ENCODE results near the gene ZYX. TPM values are rescaled to one million over a fixed set of nuclear protein-coding genes. Genes with fewer than 3 reads are reported as not detected.

Gene ZYX
- total RNA-seq, 4 donors from 2014 or later: 111 to 389 (median 146) TPM

DNA sequence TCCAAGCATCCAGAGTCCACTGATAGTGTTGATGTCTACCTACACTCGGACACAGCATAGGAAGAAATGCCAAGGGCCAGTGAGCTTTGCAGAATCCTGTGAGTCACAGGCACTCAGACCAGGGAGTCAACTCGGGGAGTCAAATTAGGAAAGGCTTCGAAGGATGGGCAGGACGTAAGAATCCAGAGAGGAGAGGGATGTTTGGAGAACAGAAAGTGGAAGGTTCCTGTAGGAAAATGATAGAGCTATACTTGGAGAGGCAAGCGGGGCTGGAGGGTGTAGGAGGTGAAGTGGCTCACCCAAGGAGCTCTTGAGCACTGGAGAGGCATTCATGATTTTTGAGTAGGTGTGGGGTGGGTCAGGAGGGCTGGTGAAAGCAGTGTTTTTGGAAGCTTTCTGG lies 3.0 kb downstream of the ZYX start:
- no peak for ATAC-seq
- Histone ChIP-seq H3K36me3 (peaks cover 0 to 24% of the 10 kb centered on the region in 2 donors), H3K4me3 (peak overlapping the region in 1 of 2 donors; percentile 99), H3K9me3 (no peaks in the 10 kb centered on the region), H3K27ac (peak overlapping the region; percentile 96 to 100 (median 99)), H3K4me1 (peaks cover 0 to 83% (median 58%) of the 10 kb centered on the region in 3 donors), H3K27me3 (no peaks in the 10 kb centered on the region)
- 10 to 16% methylated on average over 2 to 5 of the region's 5 CpGs for WGBS, 2 donors (ENCODE audit: low coverage in 1 of 2)
- peak; percentile 64 for TF ChIP-seq POLR2AphosphoS5 (IDR thresholded peaks at IDR 0.05)
- TF ChIP-seq, protein P1, sequence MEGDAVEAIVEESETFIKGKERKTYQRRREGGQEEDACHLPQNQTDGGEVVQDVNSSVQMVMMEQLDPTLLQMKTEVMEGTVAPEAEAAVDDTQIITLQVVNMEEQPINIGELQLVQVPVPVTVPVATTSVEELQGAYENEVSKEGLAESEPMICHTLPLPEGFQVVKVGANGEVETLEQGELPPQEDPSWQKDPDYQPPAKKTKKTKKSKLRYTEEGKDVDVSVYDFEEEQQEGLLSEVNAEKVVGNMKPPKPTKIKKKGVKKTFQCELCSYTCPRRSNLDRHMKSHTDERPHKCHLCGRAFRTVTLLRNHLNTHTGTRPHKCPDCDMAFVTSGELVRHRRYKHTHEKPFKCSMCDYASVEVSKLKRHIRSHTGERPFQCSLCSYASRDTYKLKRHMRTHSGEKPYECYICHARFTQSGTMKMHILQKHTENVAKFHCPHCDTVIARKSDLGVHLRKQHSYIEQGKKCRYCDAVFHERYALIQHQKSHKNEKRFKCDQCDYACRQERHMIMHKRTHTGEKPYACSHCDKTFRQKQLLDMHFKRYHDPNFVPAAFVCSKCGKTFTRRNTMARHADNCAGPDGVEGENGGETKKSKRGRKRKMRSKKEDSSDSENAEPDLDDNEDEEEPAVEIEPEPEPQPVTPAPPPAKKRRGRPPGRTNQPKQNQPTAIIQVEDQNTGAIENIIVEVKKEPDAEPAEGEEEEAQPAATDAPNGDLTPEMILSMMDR (IDR thresholded peaks at IDR 0.05): no peak

DNA sequence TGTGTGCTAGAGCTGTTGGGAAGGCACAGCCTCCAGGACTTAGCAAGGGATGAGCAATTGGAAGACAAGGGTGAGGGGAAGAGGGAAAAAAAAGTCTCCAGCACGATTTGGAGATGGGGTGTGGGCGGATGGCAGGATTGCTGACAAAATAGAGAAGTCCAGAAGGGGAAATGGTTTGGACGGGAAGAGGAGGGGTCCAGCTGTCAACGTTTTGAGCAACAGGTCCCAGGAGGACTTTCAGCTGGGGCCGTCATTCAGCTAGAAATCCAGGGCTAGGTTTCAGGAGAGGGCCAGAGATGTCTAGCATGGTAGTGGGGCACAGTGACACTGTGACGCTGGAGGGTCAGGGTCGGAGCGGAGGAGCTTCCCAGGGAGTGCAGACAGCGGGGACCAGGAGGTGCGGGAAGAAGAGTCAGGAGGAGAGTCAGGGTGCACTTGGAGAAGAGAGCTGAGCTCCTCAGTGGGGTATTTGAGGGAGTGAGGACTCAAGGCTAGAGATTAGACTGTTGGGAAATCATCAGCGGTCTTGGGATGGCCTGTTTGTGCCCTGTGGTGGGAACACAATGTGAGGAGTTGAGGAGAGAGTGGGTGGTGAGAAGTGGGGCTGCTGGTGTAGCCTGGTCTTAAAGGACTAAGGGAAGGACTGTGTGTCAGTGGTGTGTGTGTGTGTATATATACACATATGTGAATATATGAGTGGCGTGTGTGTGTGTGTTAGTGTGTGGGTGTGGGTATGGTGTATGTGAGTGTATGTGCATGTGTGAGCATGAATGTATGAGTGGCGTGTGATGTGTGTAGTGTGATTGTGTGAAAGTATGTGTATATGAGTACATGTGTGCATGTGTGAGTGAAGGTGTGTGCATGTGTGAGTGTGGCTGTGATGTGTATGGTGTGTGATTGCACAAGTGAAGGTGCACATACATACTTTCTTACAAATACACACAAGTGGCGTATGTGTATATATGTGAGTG lies 3.8 kb downstream of the ZYX start:
- Histone ChIP-seq H3K36me3 (peaks cover 0 to 32% of the 10 kb centered on the region in 2 donors), H3K9me3 (no peaks in the 10 kb centered on the region), H3K4me1 (peaks cover 0 to 83% (median 58%) of the 10 kb centered on the region in 3 donors), H3K4me3 (peak overlapping the region in 1 of 2 donors; percentile 99), H3K27me3 (no peaks in the 10 kb centered on the region), H3K27ac (peak overlapping the region; percentile 96 to 100 (median 99))
- ATAC-seq: no peak
- TF ChIP-seq EP300 (IDR thresholded peaks at IDR 0.05) (no peak), POLR2A (IDR thresholded peaks at IDR 0.05) (no peak), POLR2AphosphoS5 (IDR thresholded peaks at IDR 0.05) (no peak)
- TF ChIP-seq, protein P1 (IDR thresholded peaks at IDR 0.05): no peak
- WGBS, 2 donors (ENCODE audit: low coverage in 1 of 2): 26 to 44% methylated on average over 13 to 14 of the region's 14 CpGs

DNA sequence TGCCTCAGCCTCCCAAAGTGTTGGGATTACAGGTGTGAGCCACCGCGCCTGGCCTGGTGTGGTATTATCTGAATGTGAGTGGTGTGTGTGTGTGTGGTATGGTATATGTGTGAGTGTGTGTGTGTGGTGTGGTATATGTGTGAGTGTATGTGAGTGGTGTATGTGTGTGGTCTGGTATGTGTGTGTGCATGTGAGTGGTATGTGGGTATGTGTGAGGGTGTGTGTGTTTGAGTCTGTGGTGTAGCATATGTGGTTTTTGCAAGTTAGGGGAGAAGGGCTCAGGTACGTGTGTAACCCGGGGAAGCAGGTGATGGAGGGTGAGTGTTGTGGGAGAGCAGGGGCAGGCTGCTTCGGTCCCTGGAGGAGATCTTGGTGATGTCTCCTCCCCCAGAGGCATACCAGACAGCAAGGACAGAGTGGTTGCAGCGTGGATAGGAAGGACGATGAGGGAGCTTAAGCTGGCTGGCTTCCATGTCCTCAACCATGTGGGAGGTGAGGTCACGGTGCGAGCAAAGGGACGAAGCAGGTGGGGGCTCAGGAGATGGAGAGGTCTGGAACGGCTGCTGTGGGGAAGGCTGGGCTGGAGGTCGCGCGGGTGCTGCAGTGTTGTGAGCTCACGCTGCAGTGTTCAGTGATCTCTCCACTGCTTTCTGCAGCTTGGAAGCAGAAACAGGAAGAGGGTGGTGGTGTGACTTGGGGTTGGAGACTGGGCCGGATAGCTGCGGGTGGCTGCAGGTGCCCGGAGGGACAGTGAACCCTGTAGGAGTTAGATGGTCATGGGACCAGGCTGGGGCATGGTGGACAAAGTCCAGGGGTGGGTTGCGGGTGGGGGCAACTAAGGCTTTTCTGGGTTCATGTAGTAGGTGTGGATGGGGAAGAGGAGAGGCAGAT lies 5.0 kb downstream of the ZYX start:
- WGBS, 2 donors (ENCODE audit: low coverage in 1 of 2): 22 to 29% methylated on average over 16 to 18 of the region's 19 CpGs
- peak overlapping the region; percentile 12 to 100 (median 99) for H3K27ac ChIP-seq
- peak; percentile 37 for TF ChIP-seq POLR2AphosphoS5 (IDR thresholded peaks at IDR 0.05)
- TF ChIP-seq, protein P1 (IDR thresholded peaks at IDR 0.05): no peak
- peak overlapping the region in 1 of 2 donors; percentile 27 for H3K4me3 ChIP-seq
- no peaks in the 10 kb centered on the region for H3K27me3 ChIP-seq
- peaks cover 0 to 44% of the 10 kb centered on the region in 2 donors for H3K36me3 ChIP-seq
- ATAC-seq: no peak
- H3K4me1 ChIP-seq: peaks cover 3 to 92% (median 70%) of the 10 kb centered on the region in 3 donors
- H3K9me3 ChIP-seq: no peaks in the 10 kb centered on the region

DNA sequence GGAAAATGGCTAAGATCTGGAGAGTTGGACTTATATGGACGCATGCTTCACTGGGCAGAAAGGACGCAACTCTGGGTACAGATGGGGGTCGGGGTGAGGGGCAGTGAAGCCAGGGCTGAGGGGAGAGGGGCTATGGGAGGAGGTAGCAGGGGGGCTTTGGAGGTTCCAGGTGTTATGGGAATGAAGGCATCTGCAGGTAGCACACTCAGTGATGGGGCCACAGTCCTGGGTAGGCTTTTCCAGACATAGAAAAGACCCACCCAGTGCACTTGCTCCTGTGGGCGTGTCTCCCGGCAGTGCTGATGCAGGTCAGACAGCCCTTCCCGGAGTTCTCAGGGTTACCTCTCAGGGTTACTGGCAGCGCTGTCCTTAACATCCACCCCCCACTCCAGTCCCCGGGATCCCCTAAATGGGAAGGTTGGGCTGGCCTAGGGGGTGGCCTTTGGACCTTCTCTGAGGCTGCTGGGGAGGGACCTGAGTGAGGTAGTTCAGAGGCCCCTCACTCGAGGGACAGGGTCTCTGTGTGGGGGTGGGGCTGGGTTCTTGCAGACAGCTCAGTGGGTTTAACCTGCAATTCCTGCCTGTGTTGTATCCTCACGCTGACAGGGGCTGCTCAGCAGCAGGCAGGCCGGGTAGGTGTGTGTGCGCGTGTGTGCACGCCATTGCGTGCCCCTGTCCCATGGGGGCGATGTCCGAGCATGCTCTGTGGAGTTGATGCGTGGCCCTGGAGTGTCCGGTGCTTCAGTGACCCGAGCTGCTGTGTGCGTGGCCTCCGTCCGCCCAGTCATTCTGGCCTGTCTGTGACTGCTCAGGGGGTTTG lies 6.2 kb downstream of the ZYX start:
- peaks cover 0 to 44% of the 10 kb centered on the region in 2 donors for H3K36me3 ChIP-seq
- 61 to 63% methylated on average over 3 to 5 of the region's 23 CpGs for WGBS, 2 donors (ENCODE audit: low coverage in 1 of 2)
- no peak for ATAC-seq
- H3K27ac ChIP-seq: peak overlapping the region in 3 of 4 donors; percentile 99 to 100 (median 99)
- H3K27me3 ChIP-seq: no peaks in the 10 kb centered on the region
- H3K4me3 ChIP-seq: no peak overlapping the region
- H3K9me3 ChIP-seq: no peaks in the 10 kb centered on the region
- TF ChIP-seq, protein P1 (IDR thresholded peaks at IDR 0.05): peak in 2 of 4 experiments; percentile 15 to 28
- TF ChIP-seq POLR2AphosphoS5 (IDR thresholded peaks at IDR 0.05): peak; percentile 27
- TF ChIP-seq EP300 (IDR thresholded peaks at IDR 0.05): no peak
- H3K4me1 ChIP-seq: peaks cover 3 to 100% (median 80%) of the 10 kb centered on the region in 3 donors

Measured in gastroesophageal sphincter (tissue), 4 donors.